H9 (cell line): Measurements from ENCODE around the gene ASCC1. TPM values are rescaled to one million over a fixed set of nuclear protein-coding genes. Genes with fewer than 3 reads are reported as not detected.
"Not testable (repeated sequence)": the region's sequence is repeated elsewhere in the genome, so short reads cannot be mapped to it uniquely, and the experiment has no call there.

Source experiments
- DNase-seq: peaks from one replicate; pipeline ENCODE4 v3.0.0-alpha.2; 2017
- H2AFZ ChIP-seq: one replicate; pipeline ENCODE4 v1.6.1; 2013; ENCODE audit warnings: mild to moderate bottlenecking, low read length, control low read depth, moderate library complexity
- H2AK5ac ChIP-seq: 2 replicates; pipeline ENCODE4 v1.6.1; 2013; ENCODE audit warnings: low read length, control low read depth, mixed read lengths; ENCODE audit not compliant: insufficient read length
- H2BK120ac ChIP-seq: one replicate; pipeline ENCODE4 v1.6.1; 2013; ENCODE audit warnings: low read depth, mild to moderate bottlenecking, low read length, control low read depth, inconsistent platforms; ENCODE audit not compliant: poor library complexity, severe bottlenecking
- H2BK12ac ChIP-seq: 2 replicates; pipeline ENCODE4 v1.6.1; 2013; ENCODE audit warnings: low read length, control low read depth, mixed read lengths, low read depth; ENCODE audit not compliant: insufficient read length
- H2BK15ac ChIP-seq: 2 replicates; pipeline ENCODE4 v1.6.1; 2013; ENCODE audit warnings: low read depth, low read length, control low read depth
- H2BK20ac ChIP-seq: one replicate; pipeline ENCODE4 v1.6.1; 2013; ENCODE audit warnings: low read depth, mild to moderate bottlenecking, low read length, control low read depth, inconsistent platforms; ENCODE audit not compliant: poor library complexity, severe bottlenecking
- H2BK5ac ChIP-seq: 2 replicates; pipeline ENCODE4 v1.6.1; 2013; ENCODE audit warnings: low read length, control low read depth, mixed read lengths; ENCODE audit not compliant: insufficient read length
- H3K14ac ChIP-seq: 2 replicates; pipeline ENCODE4 v1.6.1; 2013; ENCODE audit warnings: low read length, control low read depth; ENCODE audit not compliant: insufficient read depth
- H3K18ac ChIP-seq: 2 replicates; pipeline ENCODE4 v1.6.1; 2013; ENCODE audit warnings: low read depth, mild to moderate bottlenecking, mixed read lengths, low read length, control low read depth; ENCODE audit not compliant: insufficient read length
- H3K23ac ChIP-seq: 2 replicates; pipeline ENCODE4 v1.6.1; 2013; ENCODE audit warnings: low read length, control low read depth, mixed read lengths, low read depth; ENCODE audit not compliant: insufficient read length
- H3K23me2 ChIP-seq: 2 replicates; pipeline ENCODE4 v1.6.1; 2013; ENCODE audit warnings: low read depth, mild to moderate bottlenecking, mixed read lengths, low read length, control low read depth; ENCODE audit not compliant: insufficient read length, poor library complexity, severe bottlenecking
- H3K27ac ChIP-seq: 2 replicates; pipeline ENCODE4 v1.5.1; 2013; ENCODE audit warnings: low read length, control low read depth, mixed read lengths, low read depth; ENCODE audit not compliant: insufficient read length
- H3K27me3 ChIP-seq: 2 replicates; pipeline ENCODE4 v1.6.1; 2013; ENCODE audit warnings: low read length, control low read depth, inconsistent platforms; ENCODE audit not compliant: insufficient read depth
- H3K4ac ChIP-seq: 2 replicates; pipeline ENCODE4 v1.6.1; 2013; ENCODE audit warnings: low read depth, mild to moderate bottlenecking, control low read depth, inconsistent platforms, low read length, moderate library complexity
- H3K4me1 ChIP-seq: 2 replicates; pipeline ENCODE4 v1.6.1; 2013; ENCODE audit warnings: low read length, control low read depth, inconsistent platforms; ENCODE audit not compliant: insufficient read depth
- H3K4me2 ChIP-seq: 2 replicates; pipeline ENCODE4 v1.6.1; 2013; ENCODE audit warnings: low read length, control low read depth, mixed read lengths; ENCODE audit not compliant: insufficient read length, insufficient read depth
- H3K56ac ChIP-seq: 2 replicates; pipeline ENCODE4 v1.6.1; 2013; ENCODE audit warnings: low read depth, mild to moderate bottlenecking, mixed read lengths, low read length, control low read depth; ENCODE audit not compliant: insufficient read length
- H3K79me1 ChIP-seq: 2 replicates; pipeline ENCODE4 v1.6.1; 2013; ENCODE audit warnings: low read depth, mild to moderate bottlenecking, moderate library complexity, low read length, control low read depth, inconsistent platforms; ENCODE audit not compliant: insufficient read depth, poor library complexity, severe bottlenecking
- H3K79me2 ChIP-seq: 2 replicates; pipeline ENCODE4 v1.6.1; 2013; ENCODE audit warnings: low read length, control low read depth, inconsistent platforms; ENCODE audit not compliant: insufficient read depth
- H3K9ac ChIP-seq: 2 replicates; pipeline ENCODE4 v1.6.1; 2013; ENCODE audit warnings: low read length, control low read depth, mixed read lengths; ENCODE audit not compliant: insufficient read length; ENCODE audit errors: extremely low read depth
- H3K9me3 ChIP-seq: one replicate; pipeline ENCODE4 v1.6.1; 2013; ENCODE audit warnings: low read depth, low read length, inconsistent platforms; ENCODE audit not compliant: control insufficient read depth
- H3T11ph ChIP-seq: one replicate; pipeline ENCODE4 v1.6.1; 2013; ENCODE audit warnings: mild to moderate bottlenecking, low read length, control low read depth, inconsistent platforms
- H4K20me1 ChIP-seq: one replicate; pipeline ENCODE4 v1.6.1; 2013; ENCODE audit not compliant: control insufficient read depth, insufficient read length, insufficient read depth
- H4K5ac ChIP-seq: 2 replicates; pipeline ENCODE4 v1.6.1; 2013; ENCODE audit warnings: low read depth, mild to moderate bottlenecking, mixed read lengths, low read length, control low read depth; ENCODE audit not compliant: insufficient read length
- H4K8ac ChIP-seq: replicated peaks from 2 replicates; pipeline ENCODE4 v1.6.1; 2013; ENCODE audit warnings: low read length, control low read depth, mixed read lengths, low read depth; ENCODE audit not compliant: insufficient read length
- H4K91ac ChIP-seq: 2 replicates; pipeline ENCODE4 v1.6.1; 2013; ENCODE audit warnings: low read depth, mild to moderate bottlenecking, moderate library complexity, mixed read lengths, low read length, control low read depth; ENCODE audit not compliant: insufficient read length
- H3K27ac Mint-ChIP-seq, 3 experiments: 2 replicates in 2 of 3; 3 replicates in 1 of 3; pipeline ENCODE4 v1.8.0; 2020 to 2021; ENCODE audit warnings: mixed read lengths in 3 of 3, mild to moderate bottlenecking in 1 of 3, moderate library complexity in 1 of 3
- H3K27me3 Mint-ChIP-seq: 2 replicates; pipeline ENCODE4 v1.8.0; 2021; ENCODE audit warnings: low read depth, mild to moderate bottlenecking, moderate library complexity, mixed read lengths
- H3K36me3 Mint-ChIP-seq, 3 experiments: 2 replicates in 2 of 3; 3 replicates in 1 of 3; pipeline ENCODE4 v1.8.0; 2020 to 2021; ENCODE audit warnings: low read depth in 3 of 3, mixed read lengths in 3 of 3; ENCODE audit not compliant: insufficient read depth in 1 of 3
- H3K4me1 Mint-ChIP-seq, 2 experiments: 2 replicates each; pipeline ENCODE4 v1.8.0; 2020; ENCODE audit warnings: mixed read lengths in 2 of 2
- H3K4me3 Mint-ChIP-seq, 2 experiments: 2 replicates in 1 of 2; 3 replicates in 1 of 2; pipeline ENCODE4 v1.8.0; 2020 to 2021; ENCODE audit warnings: mild to moderate bottlenecking in 2 of 2, mixed read lengths in 2 of 2, moderate library complexity in 1 of 2
- H3K9me3 Mint-ChIP-seq, 2 experiments: 2 replicates in 1 of 2; 3 replicates in 1 of 2; pipeline ENCODE4 v1.8.0; 2020; ENCODE audit warnings: mild to moderate bottlenecking in 2 of 2, mixed read lengths in 2 of 2, moderate library complexity in 1 of 2
- WGBS: extraction: QIAGEN DNeasy Blood & Tissue Kit; methylation state at CpG from one replicate; pipeline ENCODE4 v1.1.7; 2013; ENCODE audit warnings: missing lambda C conversion rate, low lambda C conversion rate, mixed read lengths; ENCODE audit not compliant: insufficient read length; ENCODE audit errors: extremely low coverage; 5-methylcytosine and 5-hydroxymethylcytosine counted together
- total RNA-seq: library from RNA; stranded (reverse); gene quantifications from 2 replicates; pipeline ENCODE4 v1.2.1, GENCODE V29; 2021
- TF ChIP-seq, protein P1 (sequence below): fragments of 200-600 bp; sonication (generic); conservative IDR thresholded peaks from 3 replicates; pipeline ENCODE4 v1.8.0; 2021; ENCODE audit warnings: antibody characterized with exemption, mild to moderate bottlenecking

ASCC1 gene
- total RNA-seq, 1 experiment from 2014 or later = 41.2 TPM

DNA sequence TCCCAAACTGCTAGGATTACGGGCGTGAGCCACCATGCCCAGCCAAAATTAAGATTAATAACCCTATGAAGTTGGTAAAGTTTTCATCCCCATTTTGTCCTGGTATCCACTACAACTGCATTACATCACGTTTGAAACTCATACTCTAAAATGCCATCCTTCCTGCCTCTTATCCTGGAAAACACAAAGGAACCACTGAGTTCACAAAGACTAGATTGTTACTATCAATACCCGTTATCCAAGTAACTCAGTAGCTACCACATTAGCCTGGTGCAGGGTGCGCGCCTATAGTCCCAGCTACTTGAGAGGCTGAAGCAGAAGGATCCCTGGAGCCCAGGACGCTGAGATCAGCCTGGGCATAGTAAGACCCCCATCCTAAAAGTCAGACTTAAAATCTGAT, 63.8 kb downstream of the ASCC1 start:
- no CpG with 5 or more reads among the region's 7 CpGs for WGBS
- H3K27ac ChIP-seq = no peak overlapping the region
- no peak overlapping the region for H4K91ac ChIP-seq
- no peak overlapping the region for H2BK15ac ChIP-seq
- Mint-ChIP-seq H3K4me3 (no peak overlapping the region), H3K9me3 (no peaks in the 10 kb centered on the region), H3K4me1 (no peaks in the 10 kb centered on the region), H3K36me3 (peaks cover 3 to 9% (median 8%) of the 10 kb centered on the region in 3 experiments; a peak in 5 of 7 replicates), H3K27ac (no peak overlapping the region), H3K27me3 (no peaks in the 10 kb centered on the region)
- H3K23me2 ChIP-seq = no peaks in the 10 kb centered on the region
- H3K79me2 ChIP-seq = no peaks in the 10 kb centered on the region
- no peak overlapping the region for H2AFZ ChIP-seq
- H2BK120ac ChIP-seq = no peak overlapping the region
- no peaks in the 10 kb centered on the region for H3K4me1 ChIP-seq
- no peak overlapping the region for H2BK12ac ChIP-seq
- no peak overlapping the region for H3K14ac ChIP-seq
- no peak overlapping the region for H2BK5ac ChIP-seq
- H3K23ac ChIP-seq = no peak overlapping the region
- H2BK20ac ChIP-seq = no peak overlapping the region
- H3K9me3 ChIP-seq = no peaks in the 10 kb centered on the region
- H3K9ac ChIP-seq = no peak overlapping the region
- H4K8ac ChIP-seq = no peak overlapping the region
- H3K79me1 ChIP-seq = no peaks in the 10 kb centered on the region
- H4K5ac ChIP-seq = no peak overlapping the region
- H3K56ac ChIP-seq = no peak overlapping the region
- H3K18ac ChIP-seq = no peak overlapping the region
- no peak overlapping the region for H3K4ac ChIP-seq
- no peak overlapping the region for H2AK5ac ChIP-seq
- no peaks in the 10 kb centered on the region for H3K27me3 ChIP-seq
- TF ChIP-seq, protein P1, sequence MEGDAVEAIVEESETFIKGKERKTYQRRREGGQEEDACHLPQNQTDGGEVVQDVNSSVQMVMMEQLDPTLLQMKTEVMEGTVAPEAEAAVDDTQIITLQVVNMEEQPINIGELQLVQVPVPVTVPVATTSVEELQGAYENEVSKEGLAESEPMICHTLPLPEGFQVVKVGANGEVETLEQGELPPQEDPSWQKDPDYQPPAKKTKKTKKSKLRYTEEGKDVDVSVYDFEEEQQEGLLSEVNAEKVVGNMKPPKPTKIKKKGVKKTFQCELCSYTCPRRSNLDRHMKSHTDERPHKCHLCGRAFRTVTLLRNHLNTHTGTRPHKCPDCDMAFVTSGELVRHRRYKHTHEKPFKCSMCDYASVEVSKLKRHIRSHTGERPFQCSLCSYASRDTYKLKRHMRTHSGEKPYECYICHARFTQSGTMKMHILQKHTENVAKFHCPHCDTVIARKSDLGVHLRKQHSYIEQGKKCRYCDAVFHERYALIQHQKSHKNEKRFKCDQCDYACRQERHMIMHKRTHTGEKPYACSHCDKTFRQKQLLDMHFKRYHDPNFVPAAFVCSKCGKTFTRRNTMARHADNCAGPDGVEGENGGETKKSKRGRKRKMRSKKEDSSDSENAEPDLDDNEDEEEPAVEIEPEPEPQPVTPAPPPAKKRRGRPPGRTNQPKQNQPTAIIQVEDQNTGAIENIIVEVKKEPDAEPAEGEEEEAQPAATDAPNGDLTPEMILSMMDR = no peak
- H3K4me2 ChIP-seq = no peak overlapping the region
- no peak overlapping the region for H3T11ph ChIP-seq
- H4K20me1 ChIP-seq = no peaks in the 10 kb centered on the region
- no peak for DNase-seq

DNA sequence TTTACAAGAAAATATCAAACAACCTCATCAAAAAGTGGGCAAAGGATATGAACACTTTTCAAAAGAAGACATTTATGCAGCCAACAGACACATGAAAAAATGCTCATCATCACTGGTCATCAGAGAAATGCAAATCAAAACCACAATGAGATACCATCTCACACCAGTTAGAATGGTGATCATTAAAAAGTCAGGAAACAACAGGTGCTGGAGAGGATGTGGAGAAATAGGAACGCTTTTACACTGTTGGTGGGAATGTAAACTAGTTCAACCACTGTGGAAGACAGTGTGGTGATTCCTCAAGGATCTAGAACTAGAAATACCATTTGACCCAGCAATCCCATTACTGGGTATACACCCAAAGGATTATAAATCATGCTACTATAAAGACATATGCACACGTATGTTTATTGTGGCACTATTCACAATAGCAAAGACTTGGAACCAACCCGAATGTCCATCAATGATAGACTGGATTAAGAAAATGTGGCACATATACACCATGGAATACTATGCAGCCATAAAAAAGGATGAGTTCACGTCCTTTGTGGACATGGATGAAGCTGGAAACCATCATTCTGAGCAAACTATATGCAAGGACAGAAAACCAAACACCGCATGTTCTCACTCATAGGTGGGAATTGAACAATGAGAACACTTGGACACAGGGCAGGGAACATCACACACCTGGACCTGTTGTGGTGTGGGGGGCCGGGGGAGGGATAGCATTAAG, 65.2 kb downstream of the ASCC1 start:
- not testable (repeated sequence) for H3K4me2 ChIP-seq, H3K27ac Mint-ChIP-seq, H3K14ac ChIP-seq, H3K4me1 ChIP-seq, H3T11ph ChIP-seq, H4K5ac ChIP-seq, H2AFZ ChIP-seq, H3K27ac ChIP-seq, H3K79me2 ChIP-seq, H3K9me3 Mint-ChIP-seq, H3K9me3 ChIP-seq, H2BK20ac ChIP-seq, H3K4me3 Mint-ChIP-seq, H2BK5ac ChIP-seq, H3K36me3 Mint-ChIP-seq, H3K23ac ChIP-seq, H3K23me2 ChIP-seq, H3K4me1 Mint-ChIP-seq, H3K18ac ChIP-seq, DNase-seq, H3K27me3 Mint-ChIP-seq, H2BK120ac ChIP-seq, H2AK5ac ChIP-seq, H4K8ac ChIP-seq, H3K56ac ChIP-seq, H4K91ac ChIP-seq, H3K4ac ChIP-seq, H2BK12ac ChIP-seq, H3K9ac ChIP-seq, H4K20me1 ChIP-seq, H3K27me3 ChIP-seq, H3K79me1 ChIP-seq, H2BK15ac ChIP-seq
- WGBS = no CpG with 5 or more reads among the region's 6 CpGs
